Stimulated activated CD8-positive, alpha-beta memory T cell treated with anti-CD3 and anti-CD28 coated beads, Interleukin-15, amount 100 ng/mL, for 1 hour (primary cell): ENCODE data around the gene SMYD3.

Experiments
- DNase-seq: peaks from one replicate; pipeline ENCODE4 v3.0.0-alpha.2; 2020; ENCODE audit warnings: low read depth

SMYD3 gene

DNA sequence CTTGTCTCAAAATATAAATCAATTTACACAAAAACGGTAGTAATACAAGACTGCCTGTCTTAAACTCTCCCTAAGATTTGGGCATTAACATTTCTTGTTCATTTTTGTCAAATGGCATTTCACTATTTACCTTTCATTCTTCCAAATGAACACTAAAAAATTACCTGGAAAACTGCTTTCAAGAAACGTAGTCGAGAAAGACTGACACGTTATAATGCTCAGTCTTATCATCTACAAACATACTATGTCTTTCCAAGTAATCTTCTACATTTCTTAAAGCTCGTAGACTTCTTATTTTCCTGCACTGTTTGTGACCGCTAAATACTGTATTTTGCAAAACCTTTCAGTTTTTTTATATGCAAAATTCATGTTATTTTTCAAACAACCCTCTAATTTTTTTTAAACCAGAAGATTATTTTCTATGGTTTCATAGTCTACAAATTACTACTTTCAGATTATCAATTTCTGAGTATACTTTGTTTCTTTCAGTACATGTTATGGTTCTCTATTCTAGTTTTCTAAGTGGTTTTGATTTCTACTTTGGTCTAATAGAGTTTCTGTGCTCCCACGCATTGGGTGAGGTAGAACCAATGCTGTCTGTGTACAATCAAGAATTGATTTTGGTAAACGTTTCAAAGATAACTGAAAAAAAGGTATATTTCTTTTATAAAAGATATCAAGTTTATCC lies 336.4 kb downstream of the SMYD3 start:
- DNase-seq, result no peak

DNA sequence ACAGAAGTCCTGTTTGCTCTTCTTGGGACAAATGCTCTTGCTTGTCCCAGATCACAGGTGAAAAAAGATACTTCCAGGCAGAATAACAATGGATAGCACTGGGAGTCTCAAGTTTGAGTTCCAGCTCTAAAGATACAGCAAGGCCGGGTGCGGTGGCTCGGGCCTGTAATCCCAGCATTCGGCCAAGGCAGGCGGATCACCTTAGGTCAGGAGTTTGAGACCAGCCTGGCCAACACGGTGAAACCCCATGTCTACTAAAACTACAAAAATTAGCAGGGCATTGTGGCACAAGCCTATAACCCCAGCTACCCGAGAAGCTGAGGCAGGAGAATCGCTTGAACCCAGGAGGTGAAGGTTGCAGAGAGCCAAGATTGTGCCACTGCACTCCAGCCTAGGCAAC lies 337.6 kb downstream of the SMYD3 start:
- no peak for DNase-seq

DNA sequence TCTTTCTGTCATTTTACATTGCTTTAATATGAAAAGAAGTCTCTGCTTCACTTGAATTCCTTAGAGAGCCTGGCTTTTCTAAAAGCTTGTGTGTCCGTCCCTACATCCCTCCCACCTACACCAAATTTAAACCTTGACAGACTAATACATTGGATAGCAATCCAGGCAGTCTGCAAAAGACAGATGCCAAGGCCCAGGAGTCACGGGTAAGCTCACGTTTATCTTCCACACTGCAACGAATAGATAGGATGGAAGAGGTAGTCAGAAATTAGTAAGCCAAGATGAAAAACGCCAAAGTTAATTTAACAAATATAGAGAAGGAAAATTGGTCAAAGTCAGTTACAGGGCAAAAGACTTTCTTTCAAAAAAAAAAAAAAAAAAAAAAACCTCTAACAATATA lies 338.1 kb downstream of the SMYD3 start:
- DNase-seq, result no peak

DNA sequence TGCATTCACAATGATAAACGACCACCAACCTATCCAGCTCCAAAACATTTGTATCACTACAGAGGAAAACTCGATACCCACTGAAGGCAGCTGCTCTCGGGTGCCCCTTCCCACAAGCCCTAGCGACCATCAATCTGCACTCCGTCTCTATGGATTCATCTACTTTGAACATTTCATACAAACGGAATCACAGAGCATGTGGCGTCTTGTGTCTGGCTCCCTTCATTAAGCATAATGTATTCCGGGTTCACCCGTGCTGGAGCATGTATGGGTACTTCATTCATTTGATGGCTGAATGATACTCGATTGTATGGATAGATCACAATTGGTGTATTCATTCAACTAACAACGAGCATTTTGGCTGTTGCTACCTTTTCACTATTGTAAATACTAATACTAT lies 340.2 kb downstream of the SMYD3 start:
- no peak for DNase-seq

DNA sequence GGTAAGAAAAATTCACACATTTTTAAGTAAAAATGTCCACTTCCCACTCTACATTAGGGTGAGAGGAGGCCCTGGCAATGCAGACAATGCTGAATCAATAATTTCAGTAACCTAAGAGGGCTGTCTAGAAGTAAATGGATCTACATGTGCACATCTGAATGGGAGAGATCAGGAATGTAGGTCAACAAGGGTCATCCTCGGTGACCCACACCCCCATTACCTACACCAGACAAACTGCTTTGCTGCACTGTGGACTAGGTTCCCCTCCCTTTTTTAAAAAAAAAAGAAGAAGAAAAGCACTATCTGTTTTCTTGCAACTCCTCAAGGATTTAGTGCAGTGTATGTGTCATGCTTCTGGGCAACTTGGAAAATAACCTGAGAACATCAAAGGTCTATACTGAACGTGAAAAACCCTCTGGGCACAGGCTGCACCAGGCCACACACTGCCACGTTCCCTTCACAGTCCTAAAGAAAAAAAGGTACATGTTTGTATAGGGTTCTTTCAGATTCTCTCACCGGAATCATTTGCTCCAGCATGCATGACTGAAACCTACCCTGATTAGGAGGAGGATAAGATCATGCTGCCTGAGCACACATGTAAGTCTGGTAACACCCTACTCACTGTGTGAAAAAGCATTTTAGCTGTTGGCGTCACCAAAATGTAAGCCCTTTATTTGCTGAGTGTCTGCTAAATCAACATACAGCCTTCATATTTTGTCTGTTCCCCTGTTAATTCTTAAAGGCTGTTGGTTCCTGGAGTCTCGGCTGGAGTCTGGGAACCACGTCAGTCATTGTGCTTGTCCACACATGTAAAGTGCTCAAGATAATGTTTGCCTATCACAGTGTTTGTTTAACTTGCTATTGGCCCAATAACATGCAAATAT lies 341.0 kb downstream of the SMYD3 start:
- DNase-seq, result no peak

DNA sequence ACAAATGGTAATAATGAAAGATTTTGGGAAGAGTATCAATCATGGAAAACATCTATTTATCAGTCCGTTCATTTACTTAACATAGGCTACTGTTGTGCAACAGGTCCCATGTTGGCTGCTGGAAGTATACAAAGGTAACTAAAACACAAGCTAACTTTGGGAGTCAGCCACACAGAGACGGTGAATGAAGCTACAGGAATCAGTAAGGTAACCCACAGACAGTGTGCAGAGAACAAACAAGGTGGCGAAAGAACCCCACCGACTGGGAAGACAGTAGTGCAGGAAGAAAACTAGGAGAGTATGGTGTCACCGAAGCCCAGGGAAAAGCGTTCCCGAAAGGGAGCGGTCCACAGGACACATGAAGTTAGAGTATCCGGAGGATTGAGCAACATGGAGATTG lies 342.3 kb downstream of the SMYD3 start:
- no peak for DNase-seq

DNA sequence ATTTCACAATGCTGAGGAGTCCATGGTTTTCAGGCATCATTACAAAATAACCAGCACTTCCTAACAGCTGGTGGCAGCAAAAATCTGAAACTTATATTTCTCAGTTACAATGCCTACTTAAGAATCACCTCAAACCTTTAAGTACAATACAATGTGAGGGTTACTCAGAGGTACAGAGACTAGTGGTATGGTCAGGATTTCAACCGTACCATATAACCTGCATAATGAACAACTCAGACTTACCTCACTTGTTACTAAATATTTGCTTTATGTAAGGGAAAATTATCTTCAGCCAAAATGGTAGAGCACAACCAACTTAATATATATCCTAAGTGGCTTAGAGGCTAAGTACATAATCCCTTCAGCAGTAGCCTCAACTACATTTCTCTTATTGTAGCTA lies 344.5 kb downstream of the SMYD3 start:
- no peak for DNase-seq

DNA sequence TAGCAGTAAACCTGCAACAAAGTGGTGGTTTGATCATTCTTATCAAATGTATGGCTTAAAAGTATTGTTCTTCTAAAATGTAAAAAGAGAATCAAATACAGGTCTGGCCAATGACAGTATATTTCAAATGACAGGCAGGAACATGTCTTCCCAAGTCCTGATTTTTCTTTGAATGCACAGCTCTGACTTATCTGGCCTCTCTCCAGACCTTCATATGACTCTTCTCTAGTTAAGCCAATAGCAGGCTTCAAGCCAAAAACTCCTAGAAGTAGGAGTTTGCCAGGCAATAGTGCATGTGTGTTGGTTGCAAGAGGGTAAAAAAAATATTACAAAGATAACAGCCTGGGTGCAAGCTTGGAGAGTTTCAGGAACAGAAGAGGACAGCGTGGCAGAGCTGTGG lies 345.5 kb downstream of the SMYD3 start:
- DNase-seq, result no peak

DNA sequence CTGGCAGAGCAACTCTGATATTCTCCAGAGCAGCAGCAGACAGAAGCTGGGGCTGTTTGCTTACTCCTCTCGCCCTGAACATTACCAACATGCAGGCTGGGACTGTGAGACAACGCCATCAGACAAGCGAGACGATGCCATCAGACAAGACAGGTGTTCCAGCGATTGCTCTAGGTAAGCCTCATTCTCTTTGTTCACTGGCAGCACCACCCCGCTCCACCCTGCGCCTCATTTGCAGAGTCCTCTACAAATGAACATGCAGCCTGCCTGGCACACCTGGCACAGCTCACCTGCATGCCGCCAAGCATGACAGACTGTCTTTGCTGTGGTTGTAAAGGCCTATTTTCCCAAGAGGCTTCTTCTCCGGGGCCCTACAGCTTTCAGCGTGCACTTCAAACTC lies 346.2 kb downstream of the SMYD3 start:
- no peak for DNase-seq

DNA sequence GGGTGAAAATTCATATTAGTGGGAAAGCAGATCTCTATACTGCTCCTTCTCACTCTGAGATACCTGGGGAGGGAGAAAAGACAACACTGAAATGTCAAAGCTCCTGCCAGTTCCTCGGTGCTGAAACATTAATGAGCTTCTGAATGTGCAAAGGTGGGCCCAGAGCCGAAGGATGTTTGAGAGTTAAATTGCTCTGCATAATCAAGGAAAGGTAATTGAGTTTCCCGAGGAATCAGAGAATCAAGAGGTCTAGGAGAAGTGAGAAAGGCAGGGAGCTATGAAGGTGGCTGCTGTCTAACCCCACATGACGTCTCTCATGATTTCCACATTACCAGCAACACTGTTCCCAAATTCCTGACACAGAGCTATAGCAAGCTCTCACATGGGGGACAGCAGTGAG lies 346.7 kb downstream of the SMYD3 start:
- DNase-seq, result no peak

DNA sequence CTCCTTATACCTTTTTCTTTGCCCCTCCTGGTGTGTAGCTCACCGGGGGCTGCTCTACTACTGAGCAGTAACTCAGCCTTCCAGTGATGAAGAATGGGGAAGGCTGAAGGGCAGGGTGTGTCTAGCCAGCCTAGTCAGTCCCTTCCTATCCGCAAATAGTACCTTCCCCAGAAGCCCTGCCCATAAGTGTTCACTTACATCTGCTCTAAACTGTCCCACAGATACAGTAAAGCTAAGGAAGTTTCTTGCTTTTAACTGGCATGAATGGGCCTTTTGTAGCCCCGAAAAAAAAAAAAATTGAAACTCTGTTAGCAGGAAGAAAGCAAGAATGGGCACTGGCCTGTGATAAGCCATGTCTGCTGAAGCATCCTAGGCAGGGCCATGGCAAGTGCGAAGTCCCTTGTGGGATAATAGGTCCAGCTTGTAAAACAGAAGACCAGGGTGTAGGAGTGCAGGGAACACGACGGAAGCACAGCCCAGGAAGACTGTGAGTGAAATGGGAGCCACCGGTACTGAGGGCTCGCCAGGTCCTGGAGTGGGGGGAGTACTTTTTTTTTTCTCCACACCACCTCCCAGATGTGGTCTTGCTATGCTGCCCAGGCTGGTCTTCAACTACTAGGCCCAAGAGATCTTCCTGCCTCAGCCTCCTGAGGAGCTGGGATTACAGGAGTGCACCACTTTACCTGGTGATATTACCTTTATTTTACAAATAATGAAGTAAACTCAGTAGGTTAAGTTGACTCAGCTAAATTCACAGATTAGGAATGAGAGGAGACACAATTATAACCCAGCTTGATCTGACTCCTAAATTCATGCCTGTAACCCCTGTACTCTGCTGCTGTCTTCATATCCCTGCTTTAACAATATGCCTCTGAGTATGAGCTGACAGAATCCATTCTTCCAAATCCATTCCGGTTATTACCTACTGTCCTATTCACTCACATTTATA lies 347.5 kb downstream of the SMYD3 start:
- no peak for DNase-seq

DNA sequence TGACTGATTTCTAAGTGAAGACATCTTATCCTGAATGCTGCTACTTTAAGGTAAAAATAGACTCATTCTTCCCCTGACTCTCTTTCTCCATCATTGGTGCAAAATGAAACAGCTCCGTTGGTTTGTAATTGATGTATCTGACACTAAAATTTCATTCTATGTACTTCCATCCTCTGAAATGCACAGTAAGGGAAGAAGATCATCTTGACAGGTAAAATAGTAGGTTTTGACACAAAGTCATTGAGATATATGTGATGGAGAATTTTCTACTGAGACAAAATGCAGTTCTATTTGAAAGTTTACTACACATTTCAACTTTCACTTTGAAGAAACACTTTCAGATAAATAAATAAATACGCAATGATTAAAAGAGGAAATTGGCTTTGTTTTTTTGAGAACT lies 348.9 kb downstream of the SMYD3 start:
- no peak for DNase-seq

DNA sequence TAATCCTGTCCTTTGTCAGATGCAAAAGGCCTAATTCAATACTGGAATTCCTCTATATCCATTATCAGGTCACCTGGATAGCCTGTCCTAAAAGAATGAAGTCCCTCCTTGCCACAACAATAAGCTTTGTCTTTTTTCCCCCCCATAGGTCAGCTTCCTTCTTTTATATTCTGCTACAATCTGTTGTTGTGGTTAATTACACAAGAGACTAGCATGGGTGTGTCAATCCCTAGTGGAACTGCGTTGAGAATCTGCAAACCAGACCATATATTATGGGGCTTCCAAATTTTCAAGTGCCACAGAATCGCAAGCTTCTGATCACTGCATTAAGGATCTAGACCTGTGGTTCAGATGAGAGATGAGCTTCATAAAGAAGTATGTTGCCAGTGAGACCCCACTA lies 349.6 kb downstream of the SMYD3 start:
- no peak for DNase-seq

DNA sequence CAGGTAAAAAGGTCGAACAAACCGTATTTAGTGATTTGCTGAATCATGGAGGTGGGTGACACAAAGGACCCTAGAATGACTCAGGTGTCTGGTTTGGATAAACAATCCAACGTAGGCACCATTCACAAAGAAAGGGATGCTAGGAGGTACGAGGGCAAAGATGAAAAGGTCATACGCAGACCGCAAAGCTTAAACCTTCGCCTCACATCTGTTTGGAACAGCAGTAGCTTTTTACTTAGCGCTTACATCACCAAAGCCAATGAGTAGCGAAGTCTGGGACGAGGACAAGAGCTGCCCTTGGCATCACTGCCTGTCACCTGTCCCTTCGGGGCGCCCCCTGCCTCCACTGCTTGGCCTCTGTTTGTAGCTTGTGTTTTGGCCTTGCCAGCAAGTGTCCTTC lies 350.2 kb downstream of the SMYD3 start:
- DNase-seq, result no peak

DNA sequence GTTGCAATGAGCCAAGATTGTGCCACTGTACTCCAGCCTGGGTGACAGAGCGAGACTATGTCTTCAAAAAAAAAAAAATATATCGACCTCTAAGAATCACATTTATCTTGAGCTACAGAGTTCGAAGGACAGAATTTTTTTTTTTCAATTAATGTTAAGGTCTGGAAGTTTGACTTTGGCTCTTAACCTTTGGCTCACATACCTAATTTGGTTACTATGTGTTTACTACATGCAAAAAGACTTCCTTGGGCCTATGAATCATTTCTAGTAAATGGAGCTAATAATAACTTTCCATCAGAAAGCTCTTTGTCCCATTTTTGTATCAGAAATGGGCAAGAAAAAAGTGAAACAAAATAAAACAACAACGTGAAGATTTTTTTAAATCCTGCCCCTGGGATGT lies 351.2 kb downstream of the SMYD3 start:
- no peak for DNase-seq

DNA sequence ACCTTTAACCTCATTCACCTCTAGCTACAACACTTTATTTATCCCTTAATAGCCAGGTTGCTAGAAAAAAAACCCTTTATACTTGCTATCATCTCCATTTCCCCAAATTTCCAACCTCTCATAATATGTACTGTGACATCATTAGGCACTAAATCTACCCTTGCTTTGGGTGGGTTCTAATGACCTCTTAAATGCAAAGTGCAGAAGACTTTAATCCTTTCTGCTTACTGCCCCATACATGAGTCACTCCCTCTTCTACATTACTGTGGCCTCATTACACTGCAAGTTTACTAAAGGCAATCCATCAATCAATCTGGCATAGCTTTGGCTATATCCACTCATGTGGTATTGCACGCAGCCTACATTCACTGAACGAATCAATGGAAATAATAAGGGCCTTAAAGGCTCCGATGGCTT lies 353.3 kb downstream of the SMYD3 start:
- no peak for DNase-seq

DNA sequence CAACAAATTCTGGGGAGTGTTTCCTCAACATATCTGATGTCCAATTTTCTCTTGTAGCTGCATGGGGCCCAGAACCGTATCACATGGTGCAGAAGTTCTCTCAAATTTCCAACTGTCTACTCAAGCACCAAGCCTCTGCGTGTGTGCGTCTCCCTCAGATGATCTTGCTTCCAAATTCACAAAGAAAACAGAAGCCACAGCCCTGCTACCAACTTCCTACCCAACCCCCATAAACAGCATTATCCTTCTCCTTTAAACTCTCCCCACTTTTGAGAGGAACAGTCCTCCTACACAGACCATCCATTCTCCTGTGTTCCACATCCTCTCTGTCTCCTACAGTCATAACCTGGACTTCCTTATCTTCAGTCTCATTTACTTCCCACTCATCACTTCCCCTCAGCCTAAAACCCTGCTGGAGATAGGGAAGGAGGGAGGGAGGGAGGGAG lies 354.1 kb downstream of the SMYD3 start:
- DNase-seq, result no peak

DNA sequence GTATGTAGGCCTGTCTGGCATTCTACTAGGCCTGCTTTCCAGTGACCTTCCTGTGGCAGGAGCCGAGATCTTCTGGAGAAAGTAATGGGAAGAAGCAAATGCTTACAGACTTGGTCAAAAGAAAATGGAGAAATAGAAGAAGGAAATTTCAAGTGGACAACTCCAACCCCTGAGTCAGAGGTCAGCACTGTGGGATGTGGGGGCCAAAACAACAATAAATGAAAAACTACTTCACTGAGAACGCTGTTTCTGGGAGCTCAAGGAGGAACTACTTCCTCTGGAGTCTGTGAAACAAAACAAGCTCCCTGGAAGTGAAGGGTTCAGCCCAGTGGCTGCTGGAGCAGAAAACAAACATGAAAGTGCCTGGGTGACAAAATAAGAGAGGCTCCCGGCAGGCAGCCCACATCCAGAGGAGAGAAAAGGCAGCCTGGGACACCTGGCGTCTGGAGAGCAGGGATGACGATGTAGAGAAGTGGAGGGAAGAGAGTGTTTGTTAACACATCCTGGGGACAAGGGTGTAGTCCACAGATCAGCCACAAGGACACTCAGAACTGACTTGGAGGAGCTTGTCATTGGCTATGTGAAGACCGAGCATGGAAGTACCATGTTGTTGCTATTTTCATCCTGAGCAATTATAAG lies 355.2 kb downstream of the SMYD3 start:
- DNase-seq, result no peak

DNA sequence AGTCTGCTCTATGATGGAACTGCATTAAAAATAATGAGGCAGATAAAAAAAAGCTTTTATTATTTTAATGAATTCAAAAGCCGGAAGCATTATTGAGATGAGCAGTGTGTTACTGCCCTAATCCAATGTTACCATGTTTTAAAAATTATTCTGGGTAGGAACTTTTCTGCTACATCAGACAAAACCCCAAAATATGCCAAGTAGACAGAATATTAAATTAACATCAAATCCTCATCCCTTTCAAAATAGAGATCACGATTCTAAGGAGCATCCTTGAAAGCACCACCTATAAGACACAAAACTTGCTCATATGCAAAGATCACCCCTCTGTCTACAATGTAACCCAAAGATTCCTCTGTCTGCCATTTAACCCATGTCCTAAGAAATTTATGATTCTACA lies 357.5 kb downstream of the SMYD3 start:
- no peak for DNase-seq

DNA sequence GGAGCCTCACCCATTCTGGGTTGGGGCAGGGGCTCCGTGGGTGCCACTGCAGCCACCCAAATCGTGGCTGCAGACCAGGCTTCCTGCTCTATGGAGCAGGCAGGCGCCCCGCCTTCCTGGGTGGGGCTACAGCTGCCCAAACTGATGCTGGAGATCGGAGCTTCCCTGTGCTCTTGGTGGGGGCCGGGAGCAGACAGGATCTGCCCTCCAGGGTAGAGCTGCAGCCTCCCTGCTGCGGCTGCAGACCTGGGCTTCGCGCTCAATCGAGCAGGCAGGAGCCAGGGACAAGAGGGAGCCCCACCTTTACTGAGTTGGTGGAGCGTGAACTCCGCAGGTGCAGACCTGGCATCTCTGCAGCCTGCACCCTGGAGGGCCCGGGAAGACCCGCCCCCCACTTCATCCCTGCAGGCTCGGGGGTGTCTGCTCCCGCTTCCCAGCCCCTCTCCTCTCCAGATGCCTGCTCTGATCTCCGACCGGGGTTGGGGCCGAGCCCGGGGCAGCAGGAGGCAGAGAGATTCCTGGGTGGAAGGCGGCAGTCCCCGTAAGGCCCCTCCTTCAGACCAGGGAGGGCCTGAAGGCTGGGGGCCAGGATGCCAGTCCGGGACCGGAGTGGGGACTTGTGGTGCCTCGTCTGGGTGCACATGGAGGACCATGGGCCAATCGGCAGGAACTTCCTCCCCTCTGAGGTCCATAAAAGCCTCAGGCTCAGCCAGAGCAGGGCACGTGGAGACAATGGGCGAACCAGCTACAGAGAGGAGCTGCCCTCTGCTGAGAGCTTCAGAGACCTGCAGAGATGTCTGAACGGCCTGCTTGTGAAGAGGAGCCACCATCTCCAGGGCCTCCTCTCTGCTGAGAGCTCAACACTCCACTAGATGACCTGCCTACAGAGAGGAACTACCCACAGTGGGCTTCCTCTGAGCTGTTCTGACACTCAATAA lies 359.3 kb downstream of the SMYD3 start:
- no peak for DNase-seq
